ENCODE measurements around the gene TNFAIP2. TPM values are rescaled to one million over a fixed set of nuclear protein-coding genes. Genes with fewer than 3 reads are reported as not detected.

The TNFAIP2 gene
- total and polyA plus RNA-seq, 9 of the 15 experiments (the other 6 are each of a cell fraction or from before 2014, with no cell fraction given), result 22.6 to 68.6 (median 44.6) TPM

- peak in 1 of 2 experiments; percentile 87; a peak in 2 of 4 replicates for TF ChIP-seq MAZ (CRISPR knock-in tag; conservative IDR thresholded peaks at IDR 0.05 in 1 of 2, IDR thresholded peaks at IDR 0.05 in 1 of 2)
- 0 out of 4 replicates have a peak, but pooled peaks of 1 of the 2 experiments have one; percentile 29 for TF ChIP-seq SRF (CRISPR knock-in tag; IDR thresholded peaks at IDR 0.05)
- 0 out of 2 replicates have a peak, but pooled peaks have one; percentile 41 for TF ChIP-seq DEAF1 (CRISPR knock-in tag; IDR thresholded peaks at IDR 0.05)
- no peak for TF ChIP-seq DMBX1 (CRISPR knock-in tag; IDR thresholded peaks at IDR 0.05; ENCODE audit: borderline replicate concordance)
- TF ChIP-seq REST (IDR thresholded peaks at IDR 0.05; ENCODE audit: borderline replicate concordance), result peak; percentile 76
- TF ChIP-seq REST (CRISPR knock-in tag; IDR thresholded peaks at IDR 0.05; ENCODE audit: low read depth), result no peak
- TF ChIP-seq ZNF431 (CRISPR knock-in tag; IDR thresholded peaks at IDR 0.05), result no peak
These were observed 18.0 kb downstream of the TNFAIP2 start (continued) for GRCh38 chr14:103141117-103141796.

All from K562 (cell line).